ENCODE measurements around the gene POLG.

The POLG gene

DNA sequence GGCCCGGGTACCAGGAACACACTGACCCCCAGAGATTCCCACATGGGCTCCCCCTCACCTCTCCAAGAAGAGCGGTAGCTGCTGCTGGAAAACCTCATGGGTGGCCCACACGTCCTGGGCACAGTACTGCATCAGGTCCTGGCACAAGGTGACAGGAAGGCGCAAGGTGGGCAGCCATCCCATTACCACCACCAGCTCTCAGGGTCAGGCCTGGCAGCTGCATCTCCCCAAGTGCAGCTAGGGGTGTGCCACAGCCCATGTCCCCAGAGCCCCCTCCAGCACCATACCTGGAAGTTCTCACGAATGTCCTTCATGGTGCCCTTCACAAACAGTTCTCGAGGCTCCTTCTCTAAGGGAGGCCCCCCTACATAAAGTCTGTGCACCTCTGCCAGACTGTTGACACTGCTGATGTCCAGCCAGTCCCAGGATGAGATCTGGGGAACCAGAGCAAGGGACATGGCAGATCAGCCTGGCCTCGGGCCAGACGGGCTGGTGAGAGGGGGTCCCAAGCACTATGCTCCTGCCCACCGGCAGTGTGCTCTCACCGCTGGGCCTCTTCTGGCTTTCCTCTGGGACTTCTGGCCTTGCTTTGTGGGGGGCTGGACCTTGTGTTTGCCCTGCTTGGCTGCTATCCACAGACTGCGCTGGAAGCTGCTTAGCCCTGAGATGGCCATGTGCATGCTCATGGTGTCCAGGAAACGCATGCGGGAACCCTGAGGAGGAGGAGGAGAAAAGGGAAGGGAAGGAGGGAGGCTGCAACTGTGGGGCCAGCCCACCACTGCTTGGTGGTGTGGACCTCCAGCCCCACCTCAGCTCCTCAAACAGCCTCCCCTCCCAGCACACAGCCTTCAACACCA is 6.0 kb downstream of the POLG start:
- peak in 15 of 58 donors; percentile 4 to 49 (median 22) for DNase-seq

DNA sequence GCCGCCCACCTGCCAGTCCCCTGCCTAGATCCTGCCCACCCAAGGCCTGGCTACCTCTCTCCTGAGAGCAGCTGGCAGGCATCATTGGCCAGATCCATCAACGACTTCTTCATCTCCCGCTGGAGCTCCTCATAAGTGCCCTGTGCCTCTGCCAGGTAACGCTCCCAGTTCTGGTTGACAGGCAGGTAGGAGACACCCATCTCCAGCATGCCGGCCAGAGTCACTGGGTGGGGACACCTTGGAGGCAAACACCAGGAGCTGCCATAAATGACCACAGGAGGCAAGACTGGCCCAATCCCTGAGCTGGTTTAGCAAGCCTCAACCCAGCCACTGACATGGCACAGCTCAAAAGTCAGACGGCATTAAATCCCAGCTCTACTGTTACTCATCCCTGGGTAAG is 7.5 kb downstream of the POLG start:
- no peak for DNase-seq

DNA sequence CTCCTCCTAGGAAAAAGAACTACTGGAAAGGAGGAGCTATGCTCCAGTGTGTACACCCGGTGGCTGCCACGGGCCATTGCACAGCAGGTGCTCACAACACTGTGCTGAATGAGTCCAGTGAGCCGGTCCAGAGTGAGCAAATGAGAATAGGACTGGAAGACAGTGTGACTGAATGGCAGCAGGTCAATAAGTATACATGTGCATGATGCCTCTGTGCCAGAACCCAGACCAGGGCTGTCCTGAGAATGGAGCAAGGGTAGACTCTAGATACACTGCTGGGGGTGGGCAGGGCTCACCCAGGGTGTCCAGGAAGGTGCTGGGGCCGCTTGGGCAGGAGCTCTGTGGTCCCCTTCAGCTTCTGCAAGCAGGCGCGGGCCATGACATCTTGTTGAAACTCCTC is 8.3 kb downstream of the POLG start:
- DNase-seq, result no peak

DNA sequence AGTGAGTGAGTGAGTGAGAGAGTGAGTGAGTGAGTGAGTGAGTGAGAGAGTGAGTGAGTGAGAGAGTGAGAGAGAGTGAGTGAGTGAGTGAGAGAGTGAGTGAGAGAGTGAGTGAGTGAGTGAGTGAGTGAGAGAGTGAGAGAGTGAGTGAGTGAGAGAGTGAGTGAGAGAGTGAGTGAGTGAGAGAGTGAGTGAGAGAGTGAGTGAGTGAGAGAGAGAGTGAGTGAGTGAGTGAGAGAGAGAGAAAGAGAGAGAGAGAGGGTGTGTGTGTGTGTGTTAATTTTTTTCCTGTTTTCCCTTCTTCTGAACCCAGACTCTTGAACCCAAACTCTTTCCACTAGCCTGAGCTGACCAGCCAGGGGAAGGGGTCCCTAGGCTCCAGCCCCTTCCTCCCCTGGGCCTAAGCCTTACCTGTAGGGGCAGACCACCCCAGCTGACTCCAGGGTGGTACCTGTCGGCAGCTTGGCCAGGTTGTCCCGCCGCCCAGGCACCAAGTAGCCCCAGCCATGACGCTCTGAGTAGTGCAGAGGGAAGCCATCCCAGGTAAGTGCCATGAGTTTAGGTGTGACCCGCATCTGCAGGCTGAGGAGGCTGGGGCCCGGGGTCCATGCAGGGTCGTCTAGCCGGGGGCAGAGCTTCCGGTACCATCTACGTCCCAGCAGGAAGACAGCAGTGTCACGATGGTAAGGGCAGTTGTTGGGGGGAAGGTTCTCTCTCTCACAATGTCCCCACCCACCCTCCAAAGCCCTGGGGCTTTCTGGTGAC is 9.4 kb downstream of the POLG start:
- no peak for DNase-seq

DNA sequence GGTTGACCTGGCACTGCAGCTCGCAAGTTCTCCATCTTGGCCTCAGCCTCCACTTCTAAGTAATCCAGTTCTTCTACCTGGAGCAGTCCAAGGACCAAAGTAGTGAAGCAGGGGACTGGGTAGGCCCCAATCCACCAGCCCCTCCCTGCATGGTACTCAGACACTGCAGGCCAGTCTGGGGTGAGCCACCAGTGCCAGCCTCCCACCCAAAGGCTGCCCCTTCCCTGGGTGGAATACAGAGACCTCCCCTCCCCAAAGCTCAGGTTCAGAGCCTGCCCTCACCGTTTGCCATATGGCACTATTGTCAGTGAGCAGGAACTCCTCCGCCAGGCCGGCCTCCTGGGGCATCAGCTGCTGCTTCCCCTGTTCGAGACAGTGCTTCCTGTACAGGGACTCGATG is 10.8 kb downstream of the POLG start:
- no peak for DNase-seq

DNA sequence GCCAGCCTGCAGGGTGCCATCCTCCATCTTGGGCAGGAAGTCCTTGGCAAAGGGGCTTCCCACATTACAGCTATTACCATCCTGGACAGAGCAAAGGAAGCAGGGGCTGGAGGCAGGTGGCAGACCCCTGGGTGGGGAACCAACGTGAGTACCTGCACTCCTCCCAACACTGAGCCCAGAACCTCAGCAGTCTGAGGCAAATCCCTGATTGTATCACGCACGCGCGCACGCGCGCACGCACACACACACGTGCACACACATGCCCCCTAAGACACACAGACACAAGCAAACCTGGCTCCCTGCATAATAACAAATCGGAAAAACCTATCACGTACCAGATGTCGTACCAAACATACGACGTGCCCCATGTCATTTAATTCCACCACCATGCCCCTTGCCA is 11.8 kb downstream of the POLG start:
- no peak for DNase-seq

DNA sequence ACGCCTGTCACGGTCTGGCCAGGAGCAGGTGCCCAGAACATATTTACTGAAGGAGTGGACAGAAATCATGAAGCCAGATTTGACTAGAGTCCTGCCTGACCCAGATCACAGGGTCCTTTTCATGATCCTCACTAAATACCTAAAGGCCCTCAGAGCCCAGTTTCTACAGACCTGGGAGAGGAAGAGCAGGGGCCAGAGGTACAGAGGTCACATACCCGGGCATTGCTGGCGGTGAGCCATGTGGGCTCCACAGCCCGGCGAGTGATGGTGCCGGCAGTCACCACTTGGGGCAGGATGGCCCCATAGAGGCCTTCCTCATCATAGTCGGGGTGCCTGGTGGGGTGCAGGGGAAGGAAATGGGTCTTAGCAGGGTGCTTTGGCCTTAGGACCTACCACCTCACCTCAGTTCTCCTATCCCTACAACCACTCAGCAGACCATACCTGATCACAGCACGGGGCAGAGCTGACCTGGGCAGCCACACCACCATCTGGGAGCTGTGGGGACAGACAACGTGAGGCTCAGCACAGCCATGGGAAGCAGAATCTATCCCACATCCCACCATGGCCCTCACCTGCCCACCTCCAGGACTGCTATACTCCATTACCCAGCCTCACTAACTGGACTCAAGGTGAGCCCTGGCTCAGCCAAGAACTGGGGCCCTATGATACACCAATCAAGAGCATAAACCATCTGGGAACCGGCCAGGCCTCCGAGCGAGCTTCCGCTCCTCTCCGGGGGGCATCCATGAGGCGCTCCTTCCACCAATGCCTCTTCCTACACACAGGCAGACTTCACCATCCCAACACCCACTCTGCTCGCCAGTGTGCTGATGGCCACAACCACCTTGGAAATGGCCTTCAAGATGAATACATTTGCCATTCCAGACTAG is 12.9 kb downstream of the POLG start:
- DNase-seq, result no peak

DNA sequence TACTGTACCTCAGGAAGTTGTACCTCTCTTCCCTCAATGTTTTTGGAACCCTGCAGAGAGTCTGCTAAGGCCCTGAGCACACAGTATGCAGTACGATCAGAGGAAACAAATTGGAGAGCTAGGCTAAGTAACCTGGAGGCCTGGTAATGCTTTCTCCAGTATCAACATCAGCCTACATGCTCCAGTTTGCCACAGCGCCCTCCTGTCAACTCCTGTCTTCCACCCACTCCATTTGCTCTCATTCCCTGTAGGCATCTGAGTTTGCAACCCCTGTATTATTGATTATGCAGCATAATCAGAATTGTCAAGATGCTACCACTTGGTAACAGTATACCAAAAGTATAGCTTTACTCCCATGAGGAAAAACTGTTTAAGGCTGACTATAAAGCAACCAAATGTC is 14.4 kb downstream of the POLG start:
- no peak for DNase-seq

DNA sequence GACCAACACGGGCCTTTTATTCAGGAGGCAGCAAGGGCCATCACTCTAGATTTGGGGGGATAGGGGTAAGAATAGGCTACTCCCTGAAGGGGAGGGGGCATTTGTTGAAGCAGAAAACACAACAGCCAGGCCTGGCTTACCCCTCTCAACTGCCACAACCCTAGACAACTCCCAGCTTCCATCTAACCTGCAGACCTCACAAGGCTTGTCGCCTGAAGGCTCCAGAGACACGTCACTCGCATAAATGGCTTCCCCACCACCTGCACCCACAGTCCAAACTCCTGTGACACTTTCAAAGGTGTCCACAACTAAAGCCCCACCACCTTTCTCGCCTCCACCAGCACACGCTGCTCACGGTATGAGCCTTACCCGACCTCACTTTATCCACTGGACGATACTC is 14.9 kb downstream of the POLG start:
- no peak for DNase-seq

DNA sequence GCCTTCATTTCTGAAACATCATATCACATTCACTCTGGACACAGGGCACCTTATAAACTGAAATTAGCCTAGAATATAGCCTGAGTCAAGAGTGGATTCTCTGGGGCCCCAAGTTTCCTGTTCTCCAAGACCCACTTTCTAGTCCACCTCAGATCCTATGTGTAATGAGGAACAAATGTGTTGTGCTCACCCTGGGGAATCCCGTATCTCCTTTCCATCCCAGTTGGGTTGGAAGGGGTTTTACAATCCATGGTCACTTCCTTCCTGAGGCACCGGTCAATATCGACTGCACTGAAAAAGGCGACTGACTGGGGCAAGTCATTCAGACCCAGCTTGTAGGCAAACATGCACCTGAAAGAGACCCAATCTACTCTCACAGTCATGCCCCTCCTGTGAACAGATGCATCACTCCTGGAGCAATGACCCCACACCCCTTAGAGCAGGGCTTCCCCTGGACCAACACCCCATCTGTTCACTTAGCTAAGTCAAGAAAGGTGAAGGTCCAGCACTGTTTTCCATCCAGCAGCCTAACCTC is 17.4 kb downstream of the POLG start:
- DNase-seq, result no peak

DNA sequence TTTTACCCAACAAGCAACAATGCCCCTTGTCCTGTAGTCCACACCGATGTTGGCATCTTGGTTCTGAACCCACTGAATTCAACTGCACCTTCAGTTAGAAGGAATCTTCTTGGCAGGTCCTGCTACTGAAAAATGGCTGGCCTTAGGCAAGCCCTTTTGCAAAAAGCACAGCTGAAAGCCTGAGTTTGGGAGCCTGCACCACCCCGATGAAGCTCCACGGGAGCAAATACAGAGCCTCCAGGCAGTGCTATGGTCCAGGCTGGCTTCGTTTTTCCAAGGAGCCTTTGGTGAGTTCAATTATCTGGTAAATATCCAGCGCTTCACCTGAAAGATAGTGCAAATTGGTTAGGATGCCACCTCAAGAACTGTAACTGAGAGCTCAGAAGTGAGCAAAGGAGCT is 18.1 kb downstream of the POLG start:
- DNase-seq, result no peak

DNA sequence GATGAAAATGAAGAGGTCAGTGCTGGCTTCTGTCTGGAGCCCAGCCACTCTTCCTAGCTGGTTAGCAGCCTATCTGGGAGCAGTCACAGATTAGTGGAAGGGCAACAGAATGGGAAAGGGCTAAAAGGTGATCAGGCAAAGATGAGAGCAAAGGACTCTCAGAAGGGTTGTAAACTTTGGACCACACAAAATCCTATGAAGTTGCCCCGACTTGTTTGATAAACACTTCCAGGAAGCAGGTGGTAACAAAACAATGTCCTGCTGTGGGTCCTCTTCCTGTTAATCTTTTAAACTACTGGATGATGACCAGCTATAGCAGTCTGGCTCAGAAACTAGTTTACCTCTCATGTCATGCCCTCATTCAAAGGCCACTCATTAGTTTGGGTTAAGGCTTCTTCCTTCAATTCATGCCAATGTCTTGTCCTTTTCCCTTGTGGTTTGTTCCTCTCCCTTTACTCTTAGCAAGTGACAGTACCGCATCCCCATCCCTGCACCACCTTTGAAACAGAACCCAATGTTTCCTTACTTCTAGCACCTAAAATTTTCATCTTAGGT is 19.2 kb downstream of the POLG start:
- DNase-seq, result no peak

DNA sequence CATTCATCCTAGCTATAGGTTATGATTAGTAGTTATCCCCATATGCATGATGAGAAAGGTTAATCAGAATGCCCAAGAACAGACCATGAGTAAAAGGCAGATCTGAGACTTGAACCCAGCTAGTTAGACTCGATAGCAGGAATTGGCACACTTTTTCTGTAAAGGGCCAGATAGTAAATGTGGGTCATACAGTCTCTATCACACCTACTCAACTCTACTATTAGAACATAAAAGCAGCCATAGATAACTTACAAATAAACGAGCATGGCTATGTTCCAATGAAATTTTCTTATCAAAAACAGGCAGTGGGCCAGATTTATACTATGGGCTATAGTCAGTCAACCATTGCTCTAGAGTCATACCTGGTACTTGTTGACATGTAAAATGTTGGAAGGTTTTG is 24.6 kb downstream of the POLG start:
- DNase-seq, result no peak

DNA sequence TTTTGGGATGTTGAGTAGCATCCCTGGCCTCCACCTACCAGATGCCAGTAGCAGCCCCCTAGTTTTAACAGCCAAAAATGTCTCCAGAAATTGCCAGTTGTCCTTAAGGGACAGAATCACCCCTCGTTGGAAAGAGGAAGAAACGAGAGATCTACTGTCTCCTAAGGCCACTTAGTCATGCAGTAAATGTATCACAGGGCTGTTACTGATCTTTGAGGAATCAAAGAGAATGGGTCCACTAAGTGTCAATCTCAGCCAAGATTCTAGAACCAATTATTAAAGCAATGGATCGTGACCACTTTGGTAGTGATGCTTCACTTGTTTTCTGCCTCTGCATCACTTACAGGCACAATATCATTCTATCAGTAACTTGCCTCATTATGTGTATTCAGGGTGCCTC is 26.4 kb downstream of the POLG start:
- no peak for DNase-seq

DNA sequence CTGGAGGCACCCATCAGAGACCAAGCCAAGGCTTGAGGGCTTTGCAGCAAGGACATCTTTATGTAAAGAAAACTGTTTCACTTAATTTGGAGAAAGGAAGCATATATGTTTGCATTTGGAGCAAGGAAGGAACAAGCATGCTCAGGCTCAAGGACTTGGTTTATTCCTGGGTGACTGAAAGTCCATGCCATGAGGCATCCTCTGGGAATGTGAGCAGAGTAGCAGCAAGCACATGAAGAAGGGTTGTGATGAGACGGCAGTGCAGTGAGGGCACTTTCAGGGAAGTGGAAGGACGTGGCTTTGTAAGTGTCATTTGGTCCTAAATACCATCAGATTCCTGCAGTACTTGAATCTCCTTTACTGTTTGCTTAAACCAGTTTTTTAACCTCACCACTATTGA is 26.8 kb downstream of the POLG start:
- no peak for DNase-seq

DNA sequence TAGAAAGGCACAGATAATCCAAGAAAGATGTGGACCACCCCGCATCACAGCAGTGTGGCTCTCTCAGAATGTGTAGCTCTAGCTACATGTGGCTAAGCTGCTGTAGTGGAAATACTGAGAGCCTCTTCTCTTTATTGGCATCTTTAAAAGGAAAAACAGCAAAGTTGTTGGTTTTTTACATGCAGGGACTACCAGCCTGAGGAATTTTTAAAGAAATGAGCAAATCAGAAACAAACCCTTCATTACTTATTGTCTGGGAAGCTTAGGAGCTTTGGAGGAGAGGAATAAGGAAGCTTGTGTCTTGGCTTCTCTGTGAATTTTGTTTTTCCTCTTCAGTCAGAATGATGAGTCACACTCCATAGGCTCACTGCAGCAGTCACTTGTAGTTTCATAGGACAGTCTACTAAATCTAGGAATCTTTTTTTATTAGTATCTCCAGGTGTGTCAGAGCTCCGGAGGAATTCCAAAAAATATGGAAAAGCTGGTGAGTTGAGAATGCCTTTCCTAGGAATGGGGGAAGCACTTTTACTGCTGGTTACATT is 27.5 kb downstream of the POLG start:
- DNase-seq, result no peak

DNA sequence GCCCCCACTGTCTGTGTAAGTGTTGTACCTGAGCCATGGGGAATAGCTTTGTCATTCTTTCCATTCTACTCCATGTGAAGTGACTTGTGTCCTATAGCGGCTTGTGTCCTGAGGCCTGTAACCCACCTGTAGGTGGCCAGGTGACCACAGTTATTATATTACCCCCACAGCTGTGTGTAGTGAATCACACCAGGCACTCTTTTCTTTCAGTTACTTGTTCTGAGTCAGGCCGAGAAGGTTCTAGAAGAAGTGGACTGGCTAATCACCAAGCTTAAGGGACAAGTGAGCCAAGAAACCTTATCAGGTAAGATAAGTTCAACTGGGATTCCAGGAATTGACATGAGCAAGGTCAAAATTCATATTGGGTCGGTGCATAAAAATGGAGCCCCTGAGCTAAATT is 29.2 kb downstream of the POLG start:
- no peak for DNase-seq

DNA sequence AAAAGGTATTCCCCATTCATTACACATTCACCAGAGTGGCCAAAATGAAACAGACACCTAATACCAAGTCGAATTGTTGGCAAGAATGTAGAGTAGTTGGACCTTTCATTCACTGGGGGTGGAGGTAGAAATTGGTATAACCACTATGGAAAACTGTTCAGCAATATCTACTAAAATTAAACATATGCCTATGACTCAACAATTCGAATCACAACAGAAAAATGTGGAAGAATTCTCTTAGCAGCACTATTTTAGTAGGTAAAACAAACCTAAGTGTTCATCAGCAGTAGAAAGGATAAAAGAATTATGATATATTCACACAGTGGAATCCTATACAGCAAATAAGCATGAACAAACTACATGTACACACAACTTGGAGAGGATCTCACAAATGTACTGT is 30.6 kb downstream of the POLG start:
- DNase-seq, result no peak

DNA sequence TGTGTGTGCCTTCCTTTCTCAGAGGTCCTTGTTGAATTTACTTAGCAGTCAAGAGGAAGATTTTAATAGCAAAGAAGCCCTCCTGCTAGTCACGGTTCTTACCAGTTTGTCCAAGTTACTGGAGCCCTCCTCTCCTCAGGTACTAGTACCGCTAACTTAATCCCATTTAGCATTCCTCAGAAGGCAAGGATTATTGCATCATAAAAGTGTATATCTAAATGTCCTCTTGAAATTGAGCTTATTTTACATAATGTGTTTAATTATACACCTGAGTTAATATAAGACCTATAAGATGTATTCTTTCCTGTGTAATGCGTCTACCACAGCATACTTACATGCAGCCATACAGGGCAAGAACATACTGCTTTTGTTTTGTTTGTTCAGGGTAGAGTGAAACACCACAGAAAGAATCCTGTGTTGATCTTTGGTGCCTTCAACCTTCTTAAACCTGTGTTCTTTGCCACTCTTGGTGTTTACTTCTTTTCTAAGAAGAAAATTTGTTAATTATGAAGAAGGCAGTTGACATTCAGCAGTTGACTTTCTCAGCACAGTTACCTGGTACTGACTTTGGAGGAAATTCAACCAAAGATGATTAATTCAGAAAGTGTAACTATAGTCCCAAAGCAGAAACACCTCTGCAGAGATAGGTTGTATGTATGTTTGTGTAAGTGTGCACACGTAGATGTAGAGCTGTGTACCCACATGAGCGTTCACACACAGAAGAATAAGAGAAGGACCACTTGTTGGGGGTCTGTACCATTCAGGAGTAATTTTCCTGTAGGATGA is 33.1 kb downstream of the POLG start:
- DNase-seq, result no peak

DNA sequence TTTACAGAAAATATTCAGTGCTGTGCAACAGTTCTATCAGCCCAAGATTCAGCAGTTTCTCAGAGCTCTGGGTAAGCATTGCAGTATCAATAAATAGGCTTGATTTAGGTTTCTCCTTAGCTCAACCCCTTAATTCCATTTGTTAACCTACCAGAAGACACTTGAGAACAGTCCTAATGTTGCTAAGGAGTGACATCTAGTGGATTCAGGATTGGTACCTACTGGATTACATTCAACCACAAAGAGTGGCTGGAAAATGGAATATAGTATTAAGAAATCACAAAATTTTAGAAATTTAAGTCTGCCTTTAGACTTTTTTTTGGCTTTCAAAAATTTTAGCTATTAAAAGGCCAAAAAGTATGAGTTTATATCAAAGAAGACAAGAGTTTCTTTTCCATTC is 34.7 kb downstream of the POLG start:
- DNase-seq, result peak in 1 of 58 donors; percentile 48
